Measurements from ENCODE around the gene KLHL22.

DNA sequence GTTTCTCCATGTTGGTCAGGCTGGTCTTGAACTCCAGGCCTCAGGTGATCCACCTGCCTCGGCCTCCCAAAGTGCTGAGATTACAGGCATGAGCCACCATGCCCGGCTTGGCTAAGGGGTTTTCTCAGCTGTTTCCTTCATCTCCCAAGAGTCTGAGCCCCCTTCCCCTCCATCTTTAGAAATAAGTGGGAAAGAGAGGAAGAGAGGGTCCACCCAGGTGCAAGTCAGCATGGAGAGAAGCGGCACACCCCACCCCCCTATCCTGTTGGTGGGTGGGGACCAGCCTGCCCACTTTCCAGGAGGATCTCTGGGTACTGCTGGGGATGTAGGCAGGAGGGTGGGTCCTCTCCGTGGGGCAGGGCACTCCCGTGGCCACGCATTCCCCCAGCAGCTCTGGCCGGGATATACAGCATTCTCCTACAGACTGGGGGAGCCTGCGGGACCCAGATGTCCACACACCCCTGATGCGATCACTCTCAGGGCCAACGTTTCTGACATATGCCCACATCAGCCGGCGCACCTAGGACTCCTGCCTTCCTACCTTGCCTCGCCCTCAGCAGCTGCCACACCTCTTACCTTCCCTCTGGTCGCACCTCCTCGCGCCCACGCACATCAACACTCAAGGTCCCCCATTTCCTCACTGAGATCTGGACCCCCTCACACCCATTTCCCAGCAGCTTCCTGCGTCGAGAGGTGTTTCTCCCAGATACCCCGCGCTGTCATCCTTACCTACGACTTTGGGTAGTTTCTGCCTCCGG, 66.9 kb downstream of the KLHL22 start:
- TF ChIP-seq POLR2AphosphoS5 (IDR thresholded peaks at IDR 0.05; ENCODE audit: low read depth, low read length) (no peak), POLR2A (IDR thresholded peaks at IDR 0.05; ENCODE audit: low read depth, low read length) (no peak), SPI1 (IDR thresholded peaks at IDR 0.05; ENCODE audit: low read depth, low read length) (no peak)
